TTC549 (cell line): Measurements from ENCODE around the gene USP36.

Experiments used
- FAIRE-seq: peaks from 2 replicates; lab custom pipeline; 2012; peaks lifted over from hg19 to GRCh38; lab: Jason Lieb, UNC

Gene USP36

GRCh38 chr17:78812855-78813254 lies 27.8 kb downstream of the USP36 start:
- FAIRE-seq: no peak

DNA sequence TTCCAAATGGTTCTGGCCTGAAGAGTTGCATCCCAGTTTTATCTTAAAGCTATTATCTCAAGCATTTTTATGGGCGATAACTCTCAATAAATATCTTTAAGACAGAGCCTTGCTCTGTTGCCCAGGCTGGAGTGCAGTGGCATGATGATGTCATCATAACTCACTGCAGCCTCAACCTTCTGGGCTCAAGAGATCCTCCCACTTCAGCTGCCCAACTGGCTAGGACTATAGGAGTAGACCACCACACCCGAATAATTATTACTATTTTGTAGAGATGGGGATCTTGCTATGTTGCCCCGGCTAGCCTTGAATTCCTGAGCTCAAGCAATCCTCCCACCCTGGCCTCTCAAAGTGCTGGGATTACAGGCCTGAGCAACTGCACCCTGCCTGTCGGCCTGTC lies 32.5 kb downstream of the USP36 start:
- FAIRE-seq: no peak

DNA sequence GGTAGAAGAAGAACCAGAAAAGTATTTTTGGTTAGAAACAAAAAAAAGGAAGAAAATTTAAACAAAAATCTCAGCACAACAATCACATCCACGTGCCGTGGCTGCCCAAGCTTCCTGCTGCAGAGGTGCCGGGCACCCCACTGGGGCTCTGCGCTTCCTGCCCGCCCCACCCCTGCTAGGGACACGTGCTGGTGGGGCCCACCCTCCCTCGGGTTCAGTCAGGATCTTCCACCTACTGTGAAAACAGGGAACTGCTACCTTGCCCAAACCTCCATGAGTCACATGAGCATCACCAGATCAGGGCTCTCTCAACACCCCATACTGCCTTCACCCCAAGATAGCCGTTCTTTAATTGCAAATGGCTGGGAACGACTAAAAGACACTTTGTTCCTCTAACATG lies 34.2 kb downstream of the USP36 start:
- FAIRE-seq: no peak

GRCh38 chr17:78805301-78805700 lies 35.3 kb downstream of the USP36 start:
- no peak for FAIRE-seq

- no peak for FAIRE-seq
Measured at GRCh38 chr17:78804777-78805176, 35.8 kb downstream of the USP36 start.

- FAIRE-seq: no peak
Measured at GRCh38 chr17:78803186-78803845, 37.3 kb downstream of the USP36 start.

DNA sequence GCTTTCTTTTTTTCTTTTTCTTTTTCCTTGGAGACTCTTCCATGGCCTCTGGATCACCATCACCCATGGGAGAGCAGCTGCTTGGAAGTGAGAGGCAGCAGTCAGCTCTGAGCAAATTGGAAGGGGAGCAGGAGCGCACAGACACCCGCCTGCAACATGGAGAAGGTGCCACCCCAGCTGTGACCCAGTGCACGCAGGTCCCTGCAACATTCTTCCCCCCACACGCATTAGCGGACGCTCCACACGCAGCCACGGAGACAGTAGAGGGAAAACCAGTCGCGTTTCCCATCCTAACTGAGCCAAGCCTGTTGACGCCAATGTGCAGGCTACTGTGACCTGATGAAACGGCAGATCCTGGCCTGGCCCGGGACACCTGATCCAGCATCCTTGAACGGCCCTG lies 38.2 kb downstream of the USP36 start:
- FAIRE-seq: no peak

DNA sequence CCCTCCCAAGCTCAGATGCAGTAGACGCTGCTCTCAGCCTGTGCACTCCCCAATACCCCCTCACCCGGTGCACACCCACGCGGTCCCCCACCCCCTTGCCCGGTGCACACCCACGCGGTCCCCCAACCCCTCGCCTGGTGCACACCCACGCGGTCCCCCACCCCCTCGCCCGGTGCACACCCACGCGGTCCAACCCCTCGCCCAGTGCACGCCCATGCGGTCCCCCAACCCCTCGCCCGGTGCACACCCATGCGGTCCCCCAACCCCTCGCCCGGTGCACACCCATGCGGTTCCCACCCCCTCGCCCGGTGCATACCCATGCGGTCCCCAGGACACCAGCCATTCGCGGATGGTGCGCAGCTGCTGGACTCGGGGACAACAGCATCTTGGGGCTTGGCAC lies 38.6 kb downstream of the USP36 start:
- FAIRE-seq: no peak

GRCh38 chr17:78800132-78800931 lies 40.3 kb downstream of the USP36 start:
- FAIRE-seq: no peak

- FAIRE-seq: no peak
Measured at GRCh38 chr17:78798695-78799559, 41.7 kb downstream of the USP36 start.

- FAIRE-seq: no peak
Measured at GRCh38 chr17:78797691-78798585, 42.7 kb downstream of the USP36 start.

DNA sequence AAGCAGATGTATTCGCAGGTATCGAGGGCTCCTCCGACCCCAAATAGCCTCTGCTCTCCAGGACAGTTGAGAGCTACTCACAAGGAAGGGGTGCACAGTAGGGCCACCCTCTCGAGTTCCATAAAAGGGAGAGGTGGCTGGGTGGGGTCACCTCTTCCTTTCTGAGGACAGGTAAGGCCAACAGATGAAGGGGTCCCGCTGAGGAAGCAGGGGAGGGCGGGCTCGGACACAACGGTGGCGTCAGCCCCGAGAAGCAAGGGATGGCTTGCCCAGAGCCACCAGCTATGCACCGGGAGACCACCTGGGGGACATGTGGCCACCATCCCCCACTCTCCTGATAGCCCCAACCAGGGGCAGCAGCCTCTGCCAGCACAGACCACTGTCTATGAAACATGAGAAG lies 43.4 kb downstream of the USP36 start:
- no peak for FAIRE-seq

- no peak for FAIRE-seq
Measured at GRCh38 chr17:78796517-78796900, 44.1 kb downstream of the USP36 start.

DNA sequence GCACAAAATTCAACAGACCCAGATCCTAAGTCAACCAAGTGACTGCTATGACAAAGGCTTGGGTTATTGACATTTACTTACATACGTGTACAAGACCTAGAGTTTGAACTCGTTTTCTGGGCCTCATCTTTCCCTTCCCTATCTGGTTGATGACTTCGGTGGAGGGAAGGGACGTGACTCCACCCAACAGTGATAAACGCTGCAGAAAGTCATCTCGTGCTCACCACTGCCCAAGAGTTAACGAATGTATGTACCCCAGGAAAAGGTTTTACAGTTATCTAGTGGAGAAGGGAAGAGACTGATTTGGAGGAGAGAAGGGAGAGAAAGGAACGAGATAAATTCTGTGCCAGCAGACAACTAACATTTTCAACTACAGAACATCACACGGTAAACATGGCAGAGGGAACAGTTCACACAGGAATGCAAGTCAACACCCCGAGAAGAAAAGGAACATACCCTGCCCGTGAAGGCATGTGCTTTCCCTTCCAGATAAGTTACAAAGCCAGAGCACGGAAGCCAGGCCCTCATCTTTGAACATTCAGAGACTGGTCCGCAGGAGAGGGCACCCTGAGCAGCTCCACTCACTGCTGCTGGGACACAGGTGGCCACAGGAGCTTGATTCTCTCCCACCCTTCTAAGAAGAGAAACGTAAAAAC lies 44.6 kb downstream of the USP36 start:
- FAIRE-seq: no peak

DNA sequence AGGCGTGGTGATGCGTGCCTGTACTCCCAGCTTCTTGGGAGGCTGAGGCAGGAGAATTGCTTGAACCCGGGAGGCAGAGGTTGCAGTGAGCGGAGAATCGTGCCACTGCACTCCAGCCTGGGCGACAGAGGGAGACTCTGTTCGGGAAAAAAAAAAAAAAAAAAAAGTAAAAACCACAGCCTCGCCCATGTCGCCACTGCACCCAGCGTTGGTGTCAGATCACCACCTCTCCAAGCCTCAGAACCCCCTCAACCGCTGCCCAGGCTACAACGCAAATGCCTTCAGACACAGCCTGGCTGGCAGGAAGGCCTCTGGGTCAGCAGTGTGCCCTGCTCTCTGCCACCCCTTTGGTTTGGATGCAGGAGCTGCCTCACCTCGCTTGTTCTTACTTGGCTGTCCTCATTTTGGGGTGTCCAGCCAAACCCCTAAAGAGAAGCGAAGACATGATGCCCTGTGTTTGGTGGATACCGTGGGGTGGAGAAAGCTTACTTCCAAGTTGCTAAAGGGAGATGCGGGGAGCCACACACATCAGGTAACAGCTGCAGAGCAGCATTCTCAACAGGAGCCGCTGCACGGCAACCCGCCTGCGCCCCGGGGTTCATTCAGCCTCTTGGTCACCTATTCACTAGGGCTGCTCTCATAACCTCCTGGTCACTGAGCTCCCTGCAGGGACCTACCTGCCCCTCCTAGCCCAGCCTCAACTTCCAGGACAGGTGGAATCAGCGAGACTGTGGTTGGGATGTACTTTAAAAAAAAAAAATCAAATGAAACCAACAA lies 45.6 kb downstream of the USP36 start:
- FAIRE-seq: no peak

GRCh38 chr17:78794399-78794798 lies 46.2 kb downstream of the USP36 start:
- no peak for FAIRE-seq

- FAIRE-seq: no peak
Measured at GRCh38 chr17:78793968-78794367, 46.6 kb downstream of the USP36 start.

- no peak for FAIRE-seq
Measured at GRCh38 chr17:78793415-78793814, 47.2 kb downstream of the USP36 start.

DNA sequence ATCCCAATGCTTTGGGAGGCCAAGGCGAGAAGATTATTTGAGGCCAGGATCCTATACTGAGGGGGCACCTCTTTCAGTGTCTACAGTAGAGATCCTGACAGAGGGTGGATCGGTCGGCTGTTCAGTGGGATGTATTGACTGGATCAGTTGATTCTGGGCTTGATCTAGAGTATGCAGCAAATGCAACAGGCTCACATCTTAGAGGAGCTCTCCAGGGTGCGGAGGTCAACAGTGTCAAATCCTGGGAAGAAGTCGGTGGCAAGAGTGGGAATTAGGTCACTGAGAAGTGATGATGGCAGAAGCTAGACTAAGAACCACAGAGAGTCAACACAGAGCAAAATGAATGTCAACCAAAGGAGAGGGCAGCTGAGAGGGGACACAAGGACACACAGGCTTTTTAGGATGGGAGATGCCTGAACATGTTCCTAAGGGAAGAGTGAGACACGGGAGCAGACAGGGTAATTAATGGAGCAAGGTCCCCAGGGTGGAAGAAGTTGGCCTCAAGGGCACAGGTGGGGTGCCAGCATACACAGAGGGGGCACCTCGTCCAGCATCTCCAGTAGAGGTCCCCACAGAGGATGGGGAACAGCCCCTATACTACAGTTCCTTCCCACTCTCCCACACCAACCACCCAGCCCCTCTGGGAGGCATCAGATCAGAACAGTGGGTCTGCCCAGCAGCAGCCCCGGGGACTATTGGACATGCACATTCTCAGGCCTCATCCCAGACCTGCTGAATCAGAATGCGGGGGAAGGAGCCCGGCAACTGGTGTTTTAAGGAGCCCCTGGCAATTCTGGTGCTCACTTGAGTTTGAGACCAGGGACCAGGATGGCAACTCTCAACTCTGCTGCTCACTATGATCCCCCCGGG lies 48.5 kb downstream of the USP36 start:
- no peak for FAIRE-seq

DNA sequence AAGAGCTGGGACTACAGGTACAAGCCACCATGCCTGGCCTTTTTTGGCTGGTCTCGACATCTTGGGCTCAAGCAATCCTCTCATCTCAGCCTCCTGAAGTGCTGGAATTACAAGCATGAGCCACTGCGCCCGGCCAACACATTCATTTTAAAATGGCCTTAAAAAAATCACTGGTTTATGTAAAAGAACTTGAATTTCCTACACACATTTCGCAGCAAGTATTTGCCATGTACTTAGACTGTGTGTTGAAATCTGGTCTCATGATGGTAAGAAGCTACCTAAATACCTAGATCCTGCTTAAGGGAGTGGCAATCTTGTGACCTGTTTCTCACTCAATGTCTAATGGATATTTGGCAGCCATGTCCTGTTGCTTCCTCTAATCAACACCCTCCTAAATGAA lies 50.1 kb downstream of the USP36 start:
- no peak for FAIRE-seq
